ENCODE results near the gene SURF1. TPM values are rescaled to one million over a fixed set of nuclear protein-coding genes. Genes with fewer than 3 reads are reported as not detected.

SURF1 gene
- total RNA-seq, 3 donors from 2014 or later, result 45.9 to 61.4 (median 46.8) TPM

DNA sequence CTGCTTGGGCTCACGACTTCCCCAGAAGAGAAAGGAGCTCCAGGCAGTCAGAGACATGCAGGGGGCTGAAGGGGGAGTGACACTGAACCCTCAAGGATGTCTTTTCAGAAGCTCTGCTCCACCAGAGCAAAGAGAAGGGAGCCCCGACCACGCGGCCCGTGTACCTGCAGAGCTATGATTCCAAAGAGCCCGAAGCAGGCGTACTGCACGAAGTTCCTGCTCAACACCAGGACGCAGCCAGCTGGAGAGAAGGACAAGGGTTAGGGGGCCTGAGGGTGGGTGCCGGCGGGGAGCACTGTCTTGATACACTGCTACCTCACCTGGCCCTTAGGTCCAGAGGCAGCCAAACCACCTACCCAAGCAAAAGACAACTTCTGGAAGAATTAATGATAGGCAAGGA, 10.1 kb upstream of the SURF1 start:
- Histone ChIP-seq H3K9me3 (no peaks in the 10 kb centered on the region), H3K36me3 (no peaks in the 10 kb centered on the region), H3K4me3 (no peak overlapping the region), H3K4me1 (peaks cover 0 to 20% of the 10 kb centered on the region in 2 donors), H3K27me3 (no peaks in the 10 kb centered on the region), H3K27ac (no peak overlapping the region)
- no peak for DNase-seq (ENCODE audit: low spot score in 2 of 2)
- intact Hi-C loops (cut with DNase I; ENCODE audit: low total_unique reads), result no loop called here
- TF ChIP-seq POLR2AphosphoS5 (IDR thresholded peaks at IDR 0.05), result no peak
- TF ChIP-seq CTCF (IDR thresholded peaks at IDR 0.05), result no peak
- no peak for TF ChIP-seq POLR2A (IDR thresholded peaks at IDR 0.05)

DNA sequence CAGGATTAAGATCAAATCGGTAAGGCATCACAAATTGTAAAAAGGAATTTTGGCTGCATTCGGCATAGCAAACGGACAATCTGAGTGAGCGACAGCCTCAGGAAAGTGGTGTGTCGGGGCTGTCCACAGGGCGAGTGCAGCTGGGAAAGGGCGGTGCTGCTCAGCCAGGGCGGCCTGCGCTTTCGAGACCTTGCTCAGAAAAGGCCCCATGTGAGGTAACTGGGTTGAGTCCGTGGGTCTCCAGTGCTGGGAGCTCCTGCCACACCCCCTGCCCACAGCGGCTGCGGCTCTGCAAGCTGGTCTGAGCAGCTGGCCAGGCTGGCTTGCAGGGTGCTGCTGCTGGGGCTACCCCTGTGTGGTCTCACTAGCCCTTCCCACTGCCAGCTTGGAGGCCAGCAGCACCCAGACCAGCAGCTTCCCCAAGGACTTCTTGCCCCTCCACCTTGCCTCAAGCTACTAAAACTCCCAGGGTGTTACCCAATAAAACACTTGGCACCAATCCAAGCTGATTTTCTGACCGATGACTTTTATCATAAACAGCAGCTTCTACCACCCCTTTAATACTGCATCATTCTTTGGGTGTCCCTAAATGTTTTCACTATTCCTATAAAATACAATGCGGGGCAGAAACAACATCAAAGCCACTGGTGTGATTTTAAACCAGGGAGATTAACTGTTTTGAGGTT, 6.2 kb upstream of the SURF1 start:
- TF ChIP-seq POLR2A (IDR thresholded peaks at IDR 0.05) (no peak), CTCF (IDR thresholded peaks at IDR 0.05) (no peak), POLR2AphosphoS5 (IDR thresholded peaks at IDR 0.05) (no peak)

GRCh38 chr9:133361507-133362092, 5.3 kb upstream of the SURF1 start:
- intact Hi-C loops (cut with DNase I; ENCODE audit: low total_unique reads), result no loop called here
- Histone ChIP-seq H3K4me3 (no peak overlapping the region), H3K36me3 (peaks cover 5% of the 10 kb centered on the region), H3K27ac (no peak overlapping the region), H3K4me1 (peaks cover 0 to 13% of the 10 kb centered on the region in 2 donors), H3K27me3 (no peaks in the 10 kb centered on the region), H3K9me3 (no peaks in the 10 kb centered on the region)
- no peak for DNase-seq (ENCODE audit: low spot score in 2 of 2)
- TF ChIP-seq POLR2AphosphoS5 (IDR thresholded peaks at IDR 0.05), result no peak
- TF ChIP-seq CTCF (IDR thresholded peaks at IDR 0.05), result no peak
- TF ChIP-seq POLR2A (IDR thresholded peaks at IDR 0.05), result no peak

More for the DNA sequence above, 6.2 kb upstream of the SURF1 start:
- H3K27me3 ChIP-seq, result no peaks in the 10 kb centered on the region
- no peaks in the 10 kb centered on the region for H3K9me3 ChIP-seq
- H3K4me1 ChIP-seq, result peaks cover 0 to 7% of the 10 kb centered on the region in 2 donors
- H3K4me3 ChIP-seq, result no peak overlapping the region
- H3K36me3 ChIP-seq, result peaks cover 5% of the 10 kb centered on the region
- peak overlapping the region in 1 of 2 donors; percentile 15 for H3K27ac ChIP-seq
- no peak for DNase-seq (ENCODE audit: low spot score in 2 of 2)
- intact Hi-C loops (cut with DNase I; ENCODE audit: low total_unique reads), result no loop called here

DNA sequence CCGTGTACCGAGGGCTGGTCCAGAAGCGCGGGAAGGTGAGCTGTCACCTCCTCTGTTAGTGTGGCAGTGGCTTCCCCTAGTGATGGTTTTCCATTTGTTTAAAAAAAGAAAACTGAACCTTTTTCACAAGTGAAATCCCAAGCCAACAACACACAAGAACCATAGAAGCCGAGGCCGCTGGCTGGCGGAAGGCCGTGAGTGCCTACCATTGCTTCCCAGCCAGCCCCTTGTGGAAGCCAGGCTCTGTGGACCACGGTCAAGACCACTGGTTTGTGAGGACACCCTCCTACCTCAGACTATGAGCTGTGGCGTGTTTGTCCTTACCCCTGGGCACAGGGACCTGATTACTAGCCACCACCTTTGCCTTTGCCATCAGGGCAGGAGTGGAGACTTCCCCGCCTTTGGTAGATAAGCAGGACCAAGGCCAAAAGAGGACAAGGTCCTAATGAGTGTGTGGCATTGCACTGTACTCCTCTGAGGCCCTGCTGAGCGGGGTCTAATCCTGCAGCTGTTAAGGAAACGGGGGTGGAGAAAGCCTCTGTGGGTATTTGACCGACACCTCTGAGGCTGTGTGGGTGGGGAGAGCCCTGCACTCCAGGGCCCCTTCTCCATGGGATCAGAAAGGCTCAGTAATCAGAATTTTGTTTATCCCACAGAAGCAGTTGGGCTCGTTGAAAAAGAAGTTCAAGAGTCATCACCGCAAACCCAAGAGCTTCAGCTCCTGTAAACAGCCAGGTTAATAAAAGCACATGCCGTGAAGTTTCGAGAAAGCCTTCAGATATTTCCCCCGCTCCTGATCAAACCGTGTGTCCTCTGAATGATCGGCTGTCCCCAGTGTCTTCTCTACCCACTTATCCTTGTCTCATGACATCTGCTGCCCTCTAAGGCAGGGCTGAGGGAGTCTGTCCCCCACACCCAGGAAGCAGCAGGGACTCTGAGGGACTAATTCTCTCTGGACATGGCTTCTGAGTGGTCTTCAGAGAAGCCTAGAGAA, 4.4 kb upstream of the SURF1 start:
- peaks cover 5% of the 10 kb centered on the region for H3K36me3 ChIP-seq
- intact Hi-C loops (cut with DNase I; ENCODE audit: low total_unique reads), result no loop called here
- DNase-seq (ENCODE audit: low spot score in 2 of 2), result no peak

More for the DNA sequence above, 4.4 kb upstream of the SURF1 start:
- Histone ChIP-seq H3K4me1 (peaks cover 0 to 13% of the 10 kb centered on the region in 2 donors), H3K9me3 (no peaks in the 10 kb centered on the region), H3K27me3 (no peaks in the 10 kb centered on the region), H3K27ac (no peak overlapping the region), H3K4me3 (no peak overlapping the region)
- TF ChIP-seq POLR2AphosphoS5 (IDR thresholded peaks at IDR 0.05) (no peak), POLR2A (IDR thresholded peaks at IDR 0.05) (no peak), CTCF (IDR thresholded peaks at IDR 0.05) (no peak)
